ENCODE data around the gene CC2D1A.

GRCh38 chr19:13932149-13932637 is 26.2 kb downstream of the CC2D1A start:
- TF ChIP-seq CTCF (IDR thresholded peaks at IDR 0.05), result no peak
- TF ChIP-seq POLR2AphosphoS5 (IDR thresholded peaks at IDR 0.05), result no peak
- no peak for TF ChIP-seq POLR2A (IDR thresholded peaks at IDR 0.05)
